ENCODE measurements around the gene RPGRIP1L. TPM values are rescaled to one million over a fixed set of nuclear protein-coding genes. Genes with fewer than 3 reads are reported as not detected.

RPGRIP1L gene
- total RNA-seq, 1 experiment from 2014 or later = 16.1 TPM

- no peak overlapping the region for H3K27ac Mint-ChIP-seq (ENCODE audit: unreplicated experiment)
These were observed 31.2 kb upstream of the RPGRIP1L start for GRCh38 chr16:53734908-53735307.

GRCh38 chr16:53732296-53732929 lies 28.8 kb upstream of the RPGRIP1L start:
- peak; percentile 91 to 93 for DNase-seq
- H3K27me3 Mint-ChIP-seq (ENCODE audit: insufficient read depth, unreplicated experiment) = no peaks in the 10 kb centered on the region
- H3K9me3 Mint-ChIP-seq (ENCODE audit: unreplicated experiment) = no peaks in the 10 kb centered on the region
- H3K9me3 ChIP-seq = no peaks in the 10 kb centered on the region
- H3K4me1 ChIP-seq = peaks cover 43% of the 10 kb centered on the region
- ChIA-PET POLR2A (no interaction called here), CTCF (interaction anchor here (0.7 kb wide), 1 partner anchor 339 kb away, joined by 4 read pairs; no protein-coding TSS in a partner anchor)
- H3K4me1 Mint-ChIP-seq (ENCODE audit: low read depth, unreplicated experiment) = peaks cover 52% of the 10 kb centered on the region
- TF ChIP-seq CTCF (IDR thresholded peaks at IDR 0.05; ENCODE audit: insufficient read depth in 1 of 2, low read depth in 1 of 2, low read length in 1 of 2, severe bottlenecking in 1 of 2, unreplicated experiment in 1 of 2) = no peak
- H3K27ac Mint-ChIP-seq (ENCODE audit: unreplicated experiment) = peak overlapping the region; percentile 88
- no peak overlapping the region for H3K4me3 ChIP-seq (ENCODE audit: low read depth, low read length)
- peak overlapping the region; percentile 52 for H3K4me3 Mint-ChIP-seq (ENCODE audit: unreplicated experiment)
- H3K27me3 ChIP-seq (replicated peaks; ENCODE audit: control insufficient read depth, insufficient read depth, low read length) = no peaks in the 10 kb centered on the region
- H3K36me3 Mint-ChIP-seq (ENCODE audit: insufficient read depth, unreplicated experiment) = peaks cover 7% of the 10 kb centered on the region
- intact Hi-C loops (cut with micrococcal nuclease; ENCODE audit: unreplicated experiment) = loop anchor here (1.0 to 2.0 kb wide), 4 partner anchors 10 to 122 kb away; partner anchors contain the start of gene FTO
- BruUV-seq (replicated peaks) = no TSS peak
- H3K36me3 ChIP-seq (ENCODE audit: control insufficient read depth, insufficient read depth, low read length) = no peaks in the 10 kb centered on the region

More at GRCh38 chr16:53734908-53735307, 31.2 kb upstream of the RPGRIP1L start:
- no peaks in the 10 kb centered on the region for H3K36me3 ChIP-seq (ENCODE audit: control insufficient read depth, insufficient read depth, low read length)
- H3K4me3 Mint-ChIP-seq (ENCODE audit: unreplicated experiment) = no peak overlapping the region
- POLR2A ChIA-PET = no interaction called here
- no peak for TF ChIP-seq CTCF (IDR thresholded peaks at IDR 0.05; ENCODE audit: insufficient read depth in 1 of 2, low read depth in 1 of 2, low read length in 1 of 2, severe bottlenecking in 1 of 2, unreplicated experiment in 1 of 2)
- H3K9me3 Mint-ChIP-seq (ENCODE audit: unreplicated experiment) = no peaks in the 10 kb centered on the region
- H3K4me3 ChIP-seq (ENCODE audit: low read depth, low read length) = no peak overlapping the region
- H3K27me3 ChIP-seq (replicated peaks; ENCODE audit: control insufficient read depth, insufficient read depth, low read length) = no peaks in the 10 kb centered on the region
- CTCF ChIA-PET = no interaction called here
- H3K4me1 ChIP-seq = peaks cover 43% of the 10 kb centered on the region
- intact Hi-C loops (cut with micrococcal nuclease; ENCODE audit: unreplicated experiment) = no loop called here
- no TSS peak for BruUV-seq (replicated peaks)
- no peaks in the 10 kb centered on the region for H3K9me3 ChIP-seq
- H3K27me3 Mint-ChIP-seq (ENCODE audit: insufficient read depth, unreplicated experiment) = no peaks in the 10 kb centered on the region
- no peak for DNase-seq
- peaks cover 39% of the 10 kb centered on the region for H3K4me1 Mint-ChIP-seq (ENCODE audit: low read depth, unreplicated experiment)
- H3K36me3 Mint-ChIP-seq (ENCODE audit: insufficient read depth, unreplicated experiment) = peaks cover 7% of the 10 kb centered on the region

- Histone ChIP-seq H3K9me3 (no peaks in the 10 kb centered on the region), H3K4me3 (ENCODE audit: low read depth, low read length) (no peak overlapping the region), H3K4me1 (peaks cover 58% of the 10 kb centered on the region), H3K27me3 (replicated peaks; ENCODE audit: control insufficient read depth, insufficient read depth, low read length) (no peaks in the 10 kb centered on the region), H3K36me3 (ENCODE audit: control insufficient read depth, insufficient read depth, low read length) (no peaks in the 10 kb centered on the region)
- Mint-ChIP-seq H3K9me3 (ENCODE audit: unreplicated experiment) (no peaks in the 10 kb centered on the region), H3K27ac (ENCODE audit: unreplicated experiment) (no peak overlapping the region), H3K4me3 (ENCODE audit: unreplicated experiment) (no peak overlapping the region), H3K36me3 (ENCODE audit: insufficient read depth, unreplicated experiment) (peaks cover 13% of the 10 kb centered on the region), H3K4me1 (ENCODE audit: low read depth, unreplicated experiment) (peaks cover 48% of the 10 kb centered on the region), H3K27me3 (ENCODE audit: insufficient read depth, unreplicated experiment) (no peaks in the 10 kb centered on the region)
- no TSS peak for BruUV-seq (replicated peaks)
- CTCF ChIA-PET = no interaction called here
- POLR2A ChIA-PET = no interaction called here
- intact Hi-C loops (cut with micrococcal nuclease; ENCODE audit: unreplicated experiment) = no loop called here
- no peak for TF ChIP-seq CTCF (IDR thresholded peaks at IDR 0.05; ENCODE audit: insufficient read depth in 1 of 2, low read depth in 1 of 2, low read length in 1 of 2, severe bottlenecking in 1 of 2, unreplicated experiment in 1 of 2)
- DNase-seq = no peak
These were observed 27.0 kb upstream of the RPGRIP1L start for GRCh38 chr16:53730693-53731092.
